Suprapubic skin (tissue), 4 donors: ENCODE measurements around the gene HSPG2.

Experiments used
- EP300 ChIP-seq: sonication (generic); formaldehyde crosslinking; IDR thresholded peaks from one replicate; pipeline ENCODE4 v1.6.1; 2017; ENCODE audit warnings: antibody characterized with exemption
- POLR2A ChIP-seq, 2 donors: fragments of 450-650 bp; IDR thresholded peaks; one replicate each; pipeline ENCODE4 v1.6.1; 2017; ENCODE audit warnings: antibody characterized with exemption in 2 of 2, mild to moderate bottlenecking in 2 of 2, moderate library complexity in 2 of 2
- POLR2AphosphoS5 ChIP-seq, 3 donors: sonication (generic); formaldehyde crosslinking; IDR thresholded peaks; one replicate each; pipeline ENCODE4 v1.6.1; 2017; ENCODE audit warnings: antibody characterized with exemption in 3 of 3

DNA sequence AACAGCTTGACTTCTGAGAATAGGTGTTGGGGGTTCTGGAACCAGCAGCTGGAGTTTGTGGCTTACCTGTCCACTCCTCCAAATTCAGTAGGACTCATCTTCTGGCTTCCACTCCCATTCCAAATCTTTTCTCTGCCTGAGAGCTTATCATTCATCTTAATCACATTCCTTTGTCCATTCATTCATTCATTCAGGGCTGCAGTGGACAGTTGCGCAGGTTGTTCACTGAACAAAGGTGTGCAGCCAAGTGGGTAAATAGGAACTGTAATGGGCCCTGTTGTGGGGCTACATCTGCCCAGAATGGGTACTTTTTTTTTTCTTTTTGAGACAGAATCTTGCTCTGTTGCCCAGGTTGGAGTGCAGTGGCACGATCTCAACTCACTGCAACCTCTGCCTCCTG, 3.4 kb upstream of the HSPG2 start:
- no peak for TF ChIP-seq POLR2AphosphoS5 (IDR thresholded peaks at IDR 0.05)
- no peak for TF ChIP-seq POLR2A (IDR thresholded peaks at IDR 0.05)
- no peak for TF ChIP-seq EP300
